GM21528 (cell line): ENCODE results near the gene SLC5A10.
"Not testable (repeated sequence)": the region's sequence is repeated elsewhere in the genome, so short reads cannot be mapped to it uniquely, and the experiment has no call there.

Source experiments
- ATAC-seq: cut with Tn5 transposase; IDR thresholded peaks from one replicate; pipeline ENCODE4 v1.9.1; 2021; ENCODE audit warnings: mild to moderate bottlenecking, moderate library complexity; ENCODE audit not compliant: unreplicated experiment, low FRiP score

The SLC5A10 gene

DNA sequence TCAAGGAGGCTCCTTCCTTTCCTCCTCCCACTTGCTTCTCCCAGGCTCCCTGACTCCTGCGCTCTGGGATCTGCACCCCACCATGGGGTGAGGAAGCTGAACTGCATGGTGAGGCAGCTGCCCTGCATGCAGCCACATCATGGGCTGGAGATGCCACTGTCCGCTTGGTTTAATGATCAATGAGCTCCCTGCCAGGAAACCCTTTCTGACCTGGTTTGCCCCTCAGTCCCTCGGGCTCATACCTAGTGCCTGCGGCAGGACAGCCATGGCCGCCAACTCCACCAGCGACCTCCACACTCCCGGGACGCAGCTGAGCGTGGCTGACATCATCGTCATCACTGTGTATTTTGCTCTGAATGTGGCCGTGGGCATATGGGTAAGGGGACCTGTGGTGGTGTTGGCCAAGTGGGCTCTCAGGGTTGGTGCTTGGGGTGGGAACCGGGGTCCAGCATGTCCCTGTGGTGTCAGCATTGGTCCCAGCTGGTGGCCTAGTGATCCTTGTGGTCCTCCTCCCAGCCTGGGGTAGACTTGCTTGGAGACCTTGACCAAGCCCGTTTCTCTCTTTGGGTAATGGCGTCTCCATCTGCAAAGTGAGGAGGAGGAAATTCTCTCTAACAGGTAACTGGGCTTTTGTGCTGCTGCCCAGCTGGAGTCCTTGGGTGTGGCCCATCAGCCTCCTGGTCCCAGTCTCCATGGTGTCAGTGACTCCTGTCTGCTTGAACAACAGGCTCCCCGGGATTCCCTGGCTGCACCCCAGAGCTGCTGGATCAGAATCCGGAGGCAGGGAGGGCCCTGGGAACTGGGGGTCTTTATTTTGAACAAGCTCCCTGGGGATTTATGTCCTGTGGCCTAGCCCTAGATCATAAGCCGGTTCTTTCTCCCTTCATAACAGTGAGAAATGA is at the start of gene SLC5A10:
SLC5A10 (plus strand) TSS at position 225 of the 902 bp plus-strand sequence; CDS start at position 266, 41 bp downstream.
- ATAC-seq: no peak

GRCh38 chr17:18904482-18904881 is 47.5 kb upstream of the SLC5A10 start:
- ATAC-seq: no peak

- no peak for ATAC-seq
Measured at GRCh38 chr17:18905226-18905625, 46.7 kb upstream of the SLC5A10 start.

DNA sequence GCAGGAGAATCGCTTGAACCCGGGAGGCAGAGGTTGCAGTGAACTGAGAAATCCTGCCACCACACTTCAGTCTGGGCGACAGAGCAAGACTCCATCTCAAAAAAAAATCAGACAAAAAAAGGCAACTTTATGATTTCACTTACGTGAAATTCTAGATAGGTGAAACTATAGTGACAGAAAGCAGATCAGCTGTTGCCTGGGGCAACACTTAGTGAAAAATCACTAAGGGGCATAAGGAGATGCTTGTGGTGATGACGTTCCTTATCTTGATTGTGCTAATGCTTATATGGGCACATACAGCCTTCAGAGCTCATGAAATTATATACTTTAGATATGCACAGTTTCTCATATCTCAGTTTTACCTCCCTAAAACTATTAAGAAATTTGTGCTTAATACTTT is 41.6 kb upstream of the SLC5A10 start:
- ATAC-seq: no peak

DNA sequence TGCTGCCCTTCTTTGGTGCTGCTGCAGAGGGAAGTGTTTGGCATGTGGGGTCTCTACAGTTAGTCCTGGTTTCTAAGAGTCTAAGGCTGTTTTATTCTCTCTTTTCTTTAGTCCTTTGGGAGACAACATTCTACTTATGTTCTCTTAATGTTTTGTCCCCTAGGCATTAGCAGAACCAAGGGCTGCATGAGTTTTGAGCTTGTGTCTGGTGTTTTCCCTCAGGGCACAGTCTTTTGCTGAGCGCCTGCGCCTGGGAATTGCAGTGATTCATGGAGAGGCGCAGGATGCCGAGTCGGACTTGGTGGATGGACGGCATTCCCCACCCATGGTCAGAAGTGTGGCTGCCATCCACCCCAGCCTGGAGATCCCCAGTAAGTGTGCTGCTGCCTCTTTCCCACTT is 41.1 kb upstream of the SLC5A10 start:
- ATAC-seq: no peak

- no peak for ATAC-seq
Measured at GRCh38 chr17:18916816-18917500, 35.0 kb upstream of the SLC5A10 start.

GRCh38 chr17:18917506-18918032 is 34.4 kb upstream of the SLC5A10 start:
- no peak for ATAC-seq

DNA sequence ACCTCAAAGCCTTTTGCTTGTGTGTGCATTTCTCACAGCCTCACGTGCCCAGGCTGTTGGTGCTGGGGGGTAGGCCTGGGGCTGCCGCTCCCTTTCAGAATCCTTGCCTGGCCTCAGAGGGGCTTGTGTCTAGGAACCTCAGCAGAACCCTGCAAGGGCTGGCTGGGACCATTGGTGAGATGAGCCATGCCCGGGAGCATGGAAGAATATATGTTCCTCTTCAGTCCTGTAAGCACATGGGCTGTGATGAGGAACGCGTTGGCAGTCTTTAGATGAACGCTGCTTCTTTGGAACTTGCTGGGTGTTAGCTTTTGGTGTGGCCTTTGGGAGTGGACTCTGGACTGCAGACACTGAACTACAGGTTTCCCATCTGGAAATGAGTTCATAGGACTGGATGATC is 32.0 kb upstream of the SLC5A10 start:
- ATAC-seq: no peak

DNA sequence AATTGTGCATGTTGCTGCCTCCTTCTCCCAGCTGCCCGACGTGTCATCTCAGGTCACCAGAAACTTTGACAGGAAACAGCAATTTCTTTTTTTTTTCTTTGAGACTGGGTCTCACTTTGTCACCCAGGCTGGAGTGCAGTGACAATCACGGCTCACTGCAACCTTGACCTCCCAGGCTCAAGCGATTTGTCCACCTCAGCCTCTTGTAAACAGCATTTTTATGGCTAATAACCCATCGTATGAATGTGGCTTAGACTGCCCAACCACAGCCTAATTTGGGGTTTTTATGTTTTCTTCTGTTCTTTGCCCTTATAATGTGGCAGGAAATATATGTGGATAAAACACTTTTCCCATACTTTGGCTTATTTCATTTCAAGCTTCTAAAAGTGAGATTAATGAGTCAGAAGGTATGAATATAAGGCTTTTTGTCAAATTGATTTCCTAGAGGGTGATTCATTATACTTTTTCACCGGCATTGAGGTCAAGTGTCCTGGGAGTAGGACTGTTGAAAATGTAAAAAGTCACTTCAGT is 31.0 kb upstream of the SLC5A10 start:
- ATAC-seq: no peak

GRCh38 chr17:18921485-18921884 is 30.5 kb upstream of the SLC5A10 start:
- no peak for ATAC-seq

DNA sequence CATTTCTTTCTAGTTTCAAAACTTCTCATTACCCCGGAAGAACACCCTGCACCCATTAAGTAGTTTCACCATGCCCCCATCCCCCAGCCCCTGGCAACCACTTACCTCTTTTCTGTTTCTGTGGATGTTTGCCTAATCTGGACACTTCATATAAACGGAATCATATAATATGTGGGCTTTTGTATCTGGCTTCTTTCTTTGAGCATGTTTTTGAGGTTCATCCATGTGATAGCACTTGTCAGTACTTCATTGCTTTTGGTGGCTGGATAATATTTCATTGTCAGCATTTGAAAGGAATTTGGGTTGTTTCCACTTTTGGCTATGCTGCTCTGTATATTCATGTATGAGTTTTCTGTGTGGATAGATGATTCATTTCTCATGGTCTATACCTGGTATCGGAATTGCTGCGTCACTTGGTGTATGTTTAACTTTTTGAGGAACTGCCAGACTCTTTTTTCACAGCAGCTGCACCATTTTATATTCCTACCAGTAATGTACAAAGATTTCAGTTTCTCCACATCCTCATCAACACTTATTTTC is 30.0 kb upstream of the SLC5A10 start:
- ATAC-seq: peak; percentile 58

DNA sequence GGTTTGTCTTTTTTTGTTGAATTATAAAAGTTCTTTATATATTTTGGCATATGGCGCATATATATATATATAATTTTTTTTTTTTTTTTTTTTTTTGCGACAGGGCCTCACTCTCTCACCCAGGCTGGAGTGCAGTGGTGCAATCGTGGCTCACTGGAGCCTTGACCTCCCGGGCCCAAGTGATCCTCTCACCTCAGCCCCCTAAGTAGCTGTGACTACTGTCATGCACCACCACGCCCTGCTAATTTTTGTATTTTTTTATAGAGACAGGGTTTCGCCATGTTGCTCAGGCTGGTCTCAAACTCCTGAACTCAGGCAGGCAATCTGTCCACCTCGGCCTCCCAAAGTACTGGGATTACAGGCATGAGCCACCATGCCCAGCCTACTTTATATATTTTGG is 29.4 kb upstream of the SLC5A10 start:
- ATAC-seq: not testable (repeated sequence)

DNA sequence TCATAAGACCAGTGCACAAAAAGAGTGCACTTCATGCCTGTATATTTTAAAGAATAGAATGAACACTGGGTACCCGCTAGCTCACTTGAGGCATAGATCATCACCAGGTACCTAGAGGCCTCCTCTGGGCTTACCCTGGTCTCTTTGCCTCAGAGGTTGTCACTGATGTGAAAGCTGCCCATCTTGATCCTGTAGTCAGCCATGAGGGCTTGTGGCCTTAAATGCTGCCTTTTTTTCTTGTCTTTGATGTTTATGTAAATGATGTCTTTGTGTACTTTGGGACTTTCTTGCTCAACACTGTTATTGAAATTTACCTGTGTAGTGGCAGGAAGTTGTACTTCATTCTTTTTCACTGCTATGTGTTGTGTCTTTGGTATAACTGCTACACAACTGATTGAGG is 26.8 kb upstream of the SLC5A10 start:
- no peak for ATAC-seq

DNA sequence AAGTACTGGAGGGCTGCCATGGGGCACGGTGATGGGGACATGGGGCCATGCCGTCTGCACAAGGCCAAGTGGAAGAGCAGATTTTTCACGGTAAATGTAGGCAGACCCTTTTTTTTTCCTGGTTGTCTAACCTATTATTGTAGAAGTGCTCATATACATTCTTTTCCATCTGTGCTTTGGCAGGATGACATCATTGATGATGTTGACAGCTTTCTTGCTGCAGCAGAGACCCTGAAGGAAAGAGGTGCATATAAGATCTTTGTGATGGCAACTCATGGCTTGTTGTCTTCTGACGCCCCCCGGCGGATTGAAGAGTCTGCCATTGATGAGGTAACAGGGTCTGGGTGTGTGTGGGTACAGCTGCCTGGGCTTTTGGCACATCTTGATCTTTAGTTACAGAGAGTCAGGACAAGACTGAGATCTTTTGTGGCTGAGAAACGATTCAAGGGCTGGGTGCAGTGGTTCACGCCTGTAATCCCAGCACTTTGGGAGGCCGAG is 23.3 kb upstream of the SLC5A10 start:
- ATAC-seq: no peak

DNA sequence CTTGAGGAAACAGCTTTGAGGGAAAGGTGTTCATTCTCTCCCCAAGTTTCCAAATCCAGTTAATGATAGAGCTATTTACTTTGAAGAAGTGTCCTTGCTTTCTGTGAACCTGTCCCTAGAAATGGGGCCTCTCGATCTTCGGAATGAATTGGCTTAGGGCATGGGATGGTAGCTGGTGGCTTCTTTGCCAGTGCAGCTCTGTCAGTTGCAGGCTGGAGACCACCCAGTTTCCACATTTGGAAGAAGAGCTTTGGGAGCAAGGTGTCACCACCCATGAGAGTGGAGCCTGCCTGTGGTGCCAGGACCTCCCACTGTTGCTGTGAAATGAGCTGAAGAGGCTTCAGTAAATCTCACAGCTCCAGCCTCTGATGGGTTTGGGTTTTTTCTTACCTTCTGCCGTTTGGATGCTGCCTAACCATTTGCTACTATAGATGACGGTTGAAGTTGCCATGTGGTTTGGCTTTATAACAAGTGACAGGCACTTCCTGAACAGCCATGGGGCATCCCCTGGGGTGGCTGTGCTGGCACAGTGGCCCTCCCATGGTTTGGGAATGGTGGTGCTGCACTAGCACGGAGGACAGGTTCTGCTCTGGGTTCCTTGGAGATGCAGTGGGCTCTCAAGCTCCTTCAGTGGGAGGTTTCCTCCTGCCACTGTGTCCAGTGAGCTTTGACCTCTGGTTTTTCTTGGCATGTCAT is 19.5 kb upstream of the SLC5A10 start:
- no peak for ATAC-seq

GRCh38 chr17:18933102-18934058 is 18.6 kb upstream of the SLC5A10 start:
- no peak for ATAC-seq

- ATAC-seq: no peak
Measured at GRCh38 chr17:18937981-18938691, 13.8 kb upstream of the SLC5A10 start.

- ATAC-seq: no peak
Measured at GRCh38 chr17:18938692-18939023, 13.3 kb upstream of the SLC5A10 start.

GRCh38 chr17:18944646-18945045 is 7.3 kb upstream of the SLC5A10 start:
- no peak for ATAC-seq
